22Rv1 (cell line): ENCODE data around the gene MYO7B.

ENCODE experiments used
- H3K27ac ChIP-seq: fragments of 450-650 bp; 2 replicates; pipeline ENCODE4 v1.5.1; 2017
- ZFX ChIP-seq: fragments of 450-650 bp; IDR thresholded peaks from 2 replicates; pipeline ENCODE4 v1.6.1; 2017; ENCODE audit warnings: antibody characterized with exemption, borderline replicate concordance
- TF ChIP-seq, protein P1 (sequence below): fragments of 450-650 bp; IDR thresholded peaks from 2 replicates; pipeline ENCODE4 v1.5.1; 2017; ENCODE audit warnings: mild to moderate bottlenecking

MYO7B gene

DNA sequence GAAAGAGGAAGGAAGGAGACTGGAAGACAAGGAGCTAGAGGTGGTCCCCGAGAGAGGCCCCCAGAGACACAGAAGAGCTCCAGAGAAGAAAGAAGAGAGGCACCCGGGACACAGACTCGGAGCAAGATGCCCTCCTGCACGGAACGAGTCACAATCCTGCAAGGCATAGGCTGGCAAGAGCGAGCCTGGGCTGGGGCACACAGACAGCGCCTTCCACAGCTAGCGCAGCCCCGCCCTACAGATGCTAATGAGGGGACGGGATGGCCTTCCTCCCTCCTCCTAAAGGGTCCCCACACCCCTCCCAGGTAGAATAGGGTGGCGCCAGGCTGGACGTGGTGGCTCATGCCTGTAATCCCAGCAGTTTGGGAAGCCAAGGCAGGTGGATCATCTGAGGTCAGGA is 90.7 kb downstream of the MYO7B start:
- no peak for TF ChIP-seq ZFX
- TF ChIP-seq, protein P1, sequence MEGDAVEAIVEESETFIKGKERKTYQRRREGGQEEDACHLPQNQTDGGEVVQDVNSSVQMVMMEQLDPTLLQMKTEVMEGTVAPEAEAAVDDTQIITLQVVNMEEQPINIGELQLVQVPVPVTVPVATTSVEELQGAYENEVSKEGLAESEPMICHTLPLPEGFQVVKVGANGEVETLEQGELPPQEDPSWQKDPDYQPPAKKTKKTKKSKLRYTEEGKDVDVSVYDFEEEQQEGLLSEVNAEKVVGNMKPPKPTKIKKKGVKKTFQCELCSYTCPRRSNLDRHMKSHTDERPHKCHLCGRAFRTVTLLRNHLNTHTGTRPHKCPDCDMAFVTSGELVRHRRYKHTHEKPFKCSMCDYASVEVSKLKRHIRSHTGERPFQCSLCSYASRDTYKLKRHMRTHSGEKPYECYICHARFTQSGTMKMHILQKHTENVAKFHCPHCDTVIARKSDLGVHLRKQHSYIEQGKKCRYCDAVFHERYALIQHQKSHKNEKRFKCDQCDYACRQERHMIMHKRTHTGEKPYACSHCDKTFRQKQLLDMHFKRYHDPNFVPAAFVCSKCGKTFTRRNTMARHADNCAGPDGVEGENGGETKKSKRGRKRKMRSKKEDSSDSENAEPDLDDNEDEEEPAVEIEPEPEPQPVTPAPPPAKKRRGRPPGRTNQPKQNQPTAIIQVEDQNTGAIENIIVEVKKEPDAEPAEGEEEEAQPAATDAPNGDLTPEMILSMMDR, result no peak
- H3K27ac ChIP-seq, result no peak overlapping the region

DNA sequence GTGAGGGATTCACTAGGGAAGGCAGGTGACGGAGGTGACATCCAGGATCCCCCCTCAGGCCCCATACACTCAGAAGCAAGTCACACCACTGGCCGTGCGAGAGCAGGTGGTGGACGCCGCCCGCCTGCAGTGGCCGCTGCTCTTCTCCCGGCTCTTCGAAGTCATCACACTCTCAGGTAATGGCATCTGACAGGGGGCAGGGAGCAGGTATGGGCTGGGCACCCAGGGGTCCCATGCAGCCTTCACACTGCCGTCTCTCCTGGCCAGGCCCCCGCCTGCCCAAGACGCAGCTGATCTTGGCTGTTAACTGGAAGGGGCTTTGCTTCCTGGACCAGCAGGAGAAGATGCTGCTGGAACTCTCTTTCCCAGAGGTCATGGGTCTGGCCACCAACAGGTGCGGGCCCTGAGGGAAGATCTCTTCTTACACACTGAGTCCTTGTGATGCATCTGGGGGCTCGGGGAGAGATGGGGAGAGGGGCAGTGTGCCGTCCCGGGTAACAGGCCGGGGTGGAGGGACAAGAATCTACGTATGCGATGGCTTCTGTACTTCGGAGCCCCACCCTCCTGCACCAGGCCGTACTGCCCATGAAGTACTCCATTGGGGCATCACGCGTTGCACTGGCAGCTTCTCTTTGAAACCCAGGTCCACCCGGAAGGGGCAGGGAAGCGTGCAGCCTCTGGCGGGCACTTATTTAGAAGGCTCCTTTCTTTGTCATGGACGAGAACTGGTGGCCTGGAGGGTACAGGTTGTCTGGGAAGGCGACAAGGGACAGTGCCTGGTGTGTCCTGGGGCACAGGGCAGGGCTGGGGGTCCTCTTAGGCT is 91.6 kb downstream of the MYO7B start:
- TF ChIP-seq ZFX, result no peak
- TF ChIP-seq, protein P1, result no peak
- no peak overlapping the region for H3K27ac ChIP-seq

DNA sequence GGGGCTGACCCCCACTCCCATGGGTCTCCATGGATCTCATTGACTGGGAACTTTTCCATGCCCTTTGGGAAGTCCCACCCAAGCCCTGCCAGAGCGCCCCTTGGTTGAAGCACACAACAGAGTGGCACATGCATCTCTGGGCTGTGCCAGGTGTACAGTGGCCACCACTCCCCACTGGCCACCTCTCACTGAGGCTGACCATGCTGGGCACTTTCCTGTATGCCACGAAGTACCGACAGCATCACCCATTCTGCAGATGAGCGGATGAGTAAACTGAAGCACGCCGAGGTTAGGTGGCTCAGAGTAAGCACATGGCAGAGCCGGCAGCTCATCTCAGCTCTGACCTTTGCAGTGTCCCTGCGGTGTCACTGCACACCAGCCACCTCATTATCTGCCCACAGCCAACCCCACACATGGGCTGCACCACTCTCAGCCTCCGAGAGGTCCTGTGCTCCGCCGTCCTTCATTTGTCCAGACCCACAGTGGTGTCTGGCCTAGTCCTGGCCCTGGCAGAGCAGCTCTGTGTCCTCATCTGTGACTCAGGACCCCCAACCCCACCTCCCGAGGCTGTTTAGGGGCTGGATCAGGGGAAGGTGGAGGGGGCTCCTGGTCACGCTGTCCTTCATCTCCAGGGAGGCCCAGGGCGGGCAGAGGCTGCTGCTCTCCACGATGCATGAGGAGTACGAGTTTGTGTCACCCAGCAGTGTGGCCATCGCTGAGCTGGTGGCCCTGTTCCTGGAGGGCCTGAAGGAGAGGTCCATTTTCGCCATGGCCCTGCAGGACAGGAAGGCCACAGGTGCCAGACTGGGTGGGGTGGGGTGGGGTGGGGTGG is 92.5 kb downstream of the MYO7B start:
- no peak for TF ChIP-seq ZFX
- TF ChIP-seq, protein P1, result no peak
- no peak overlapping the region for H3K27ac ChIP-seq

DNA sequence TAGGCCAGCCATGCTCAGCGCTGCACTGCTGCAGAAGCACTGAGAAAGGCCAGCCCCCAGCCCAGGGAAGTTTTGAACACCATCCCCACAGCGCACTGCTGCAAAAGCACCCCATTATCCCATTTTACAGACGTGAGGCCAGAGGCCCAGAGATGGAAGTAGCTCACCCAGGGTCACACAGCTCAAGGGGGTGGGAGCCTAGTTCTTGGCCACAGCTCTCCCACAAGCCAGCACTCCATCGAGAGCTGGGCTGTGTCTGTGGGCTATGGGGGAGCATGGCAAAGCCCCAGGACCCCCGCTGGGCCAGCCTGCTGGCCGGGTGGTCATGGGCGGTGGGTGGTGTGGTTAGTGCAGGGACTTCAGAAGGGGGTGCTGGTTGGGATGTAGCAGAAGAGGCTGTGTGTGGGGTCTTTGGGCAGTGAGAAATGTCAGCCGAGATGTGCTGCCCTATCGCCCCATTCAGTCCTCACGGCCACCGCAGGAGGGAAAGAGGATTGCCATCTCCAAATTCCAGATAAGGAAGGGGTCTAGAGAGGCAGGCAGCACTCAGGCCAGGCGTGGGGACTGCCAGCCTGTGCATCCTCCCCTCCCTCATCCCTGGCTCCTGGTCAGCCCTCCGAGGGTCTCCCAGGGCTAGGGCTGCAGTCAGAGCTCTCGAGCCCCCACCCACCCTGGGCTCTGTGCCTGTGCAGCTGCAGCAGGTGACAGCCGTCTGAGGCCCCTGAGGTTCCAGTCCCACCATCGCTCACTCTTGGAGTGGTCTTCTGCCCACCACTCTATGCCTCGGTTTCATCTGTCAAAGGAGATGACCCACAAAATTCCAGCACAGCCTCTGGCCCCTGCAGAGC is 93.5 kb downstream of the MYO7B start:
- H3K27ac ChIP-seq, result no peak overlapping the region
- TF ChIP-seq ZFX, result no peak
- TF ChIP-seq, protein P1, result no peak

GRCh38 chr2:127629637-127630036 is 94.2 kb downstream of the MYO7B start:
- no peak overlapping the region for H3K27ac ChIP-seq
- TF ChIP-seq ZFX, result no peak
- TF ChIP-seq, protein P1, result no peak

DNA sequence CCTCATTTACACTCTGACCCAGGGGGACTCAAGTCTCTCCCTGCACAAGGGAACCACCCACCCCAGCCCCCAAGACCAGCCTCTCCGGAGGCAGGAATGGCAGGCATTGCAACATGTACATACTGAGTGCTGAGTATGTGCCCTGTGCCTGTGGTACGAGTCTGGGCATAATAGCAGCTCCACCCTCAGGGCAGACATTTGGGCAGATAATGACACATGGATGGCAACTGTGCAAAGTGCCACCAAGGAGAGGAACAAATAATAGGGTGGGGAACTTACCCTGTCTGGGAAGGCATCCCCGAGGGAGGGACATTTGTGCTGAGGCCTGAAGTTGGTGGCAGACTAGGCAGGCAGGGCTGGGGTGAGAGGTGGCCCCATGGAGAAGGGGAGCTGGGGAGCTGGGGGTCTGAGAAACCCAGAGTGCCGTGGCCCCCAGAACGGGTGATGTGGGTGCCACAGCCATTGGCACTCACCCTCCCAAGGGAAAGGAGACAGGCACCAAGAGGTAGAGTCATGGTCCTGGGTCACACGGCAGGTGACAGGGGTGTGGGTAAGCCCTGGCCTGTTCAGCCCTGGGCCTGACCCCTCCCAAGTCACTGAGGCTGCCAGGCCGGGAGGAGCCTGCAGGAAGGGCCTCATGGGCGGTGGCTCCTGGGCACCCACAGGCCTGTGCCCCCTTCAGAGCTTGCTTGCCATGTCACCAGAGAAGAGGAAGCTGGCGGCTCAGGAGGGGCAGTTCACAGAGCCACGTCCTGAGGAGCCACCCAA is 94.8 kb downstream of the MYO7B start:
- no peak overlapping the region for H3K27ac ChIP-seq
- TF ChIP-seq, protein P1, result no peak
- TF ChIP-seq ZFX, result no peak
